GM19324 (cell line): ENCODE measurements around the gene C3orf49.

Experiments
- ATAC-seq: cut with Tn5 transposase; IDR thresholded peaks from one replicate; pipeline ENCODE4 v1.9.1; 2021; ENCODE audit warnings: mild to moderate bottlenecking, moderate library complexity; ENCODE audit not compliant: unreplicated experiment, low FRiP score

The C3orf49 gene

DNA sequence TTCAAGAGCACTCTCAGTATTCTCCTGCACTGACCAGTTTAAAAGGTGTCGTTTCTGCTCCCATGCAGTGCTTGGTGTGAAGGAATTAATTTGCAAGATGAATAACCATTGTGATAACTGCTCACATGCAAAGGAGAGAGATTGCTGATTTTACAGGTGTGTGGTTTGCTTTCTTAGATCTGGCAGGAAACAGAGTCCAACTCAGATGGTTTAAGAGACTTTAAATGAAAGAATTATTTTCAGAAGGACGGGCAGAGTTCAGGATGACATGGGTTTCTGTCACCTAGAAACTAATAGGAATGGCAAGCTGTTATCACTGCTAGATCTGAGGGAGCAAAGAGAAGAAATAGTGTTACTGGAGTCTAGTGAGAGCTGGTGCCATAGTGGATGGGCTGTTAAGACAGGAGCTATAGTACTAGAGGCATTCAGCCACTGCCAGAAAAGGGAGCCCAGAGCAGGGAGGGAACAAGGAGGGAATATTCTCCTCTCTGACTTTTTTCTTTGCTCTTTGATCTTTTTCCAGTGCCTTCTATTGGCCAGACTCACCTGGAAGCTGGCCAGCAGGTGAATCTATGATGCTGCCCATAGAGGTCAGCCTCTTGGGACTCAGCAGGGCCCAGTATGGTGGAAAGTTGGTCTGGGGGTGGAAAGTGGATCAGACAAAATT, 59.4 kb downstream of the C3orf49 start:
- ATAC-seq, result no peak

DNA sequence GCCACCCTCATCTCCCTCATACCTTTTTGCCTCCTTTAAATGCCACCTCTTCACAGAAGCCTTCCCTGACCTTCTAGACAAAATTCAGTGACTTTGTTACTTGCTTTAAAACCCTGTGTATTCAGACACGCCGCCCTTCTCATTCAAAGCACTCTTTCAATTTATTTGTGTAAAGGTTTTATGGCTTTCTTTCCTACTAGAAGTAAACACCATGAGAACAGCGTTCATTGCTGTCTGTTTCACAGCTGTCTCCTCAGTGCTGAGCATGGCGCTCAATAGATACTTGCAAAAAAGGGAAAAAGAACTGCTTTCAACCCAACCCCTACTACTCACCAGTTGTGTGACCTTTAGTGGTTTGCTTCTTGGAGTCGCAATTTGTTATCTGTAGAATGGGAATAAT, 61.6 kb downstream of the C3orf49 start:
- ATAC-seq, result no peak

DNA sequence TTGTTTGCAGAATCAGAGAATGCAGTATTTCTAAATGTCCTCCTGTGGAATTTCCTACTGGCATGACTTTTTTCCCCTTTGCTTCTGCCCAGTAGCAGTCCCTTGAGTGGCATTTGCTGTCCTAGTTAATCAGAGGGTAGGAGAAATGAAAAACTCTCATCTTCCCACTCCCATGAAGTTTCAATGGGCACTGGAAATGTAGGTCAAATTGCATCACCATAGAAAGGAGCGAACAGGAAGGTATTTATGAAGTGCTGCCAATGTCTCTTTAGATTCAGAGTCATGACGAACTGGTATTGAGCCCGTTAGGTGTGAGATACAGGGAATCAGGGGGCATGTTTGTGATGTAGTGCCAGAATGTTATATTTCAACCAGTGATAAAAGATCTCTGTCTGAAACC, 67.8 kb downstream of the C3orf49 start:
- no peak for ATAC-seq

DNA sequence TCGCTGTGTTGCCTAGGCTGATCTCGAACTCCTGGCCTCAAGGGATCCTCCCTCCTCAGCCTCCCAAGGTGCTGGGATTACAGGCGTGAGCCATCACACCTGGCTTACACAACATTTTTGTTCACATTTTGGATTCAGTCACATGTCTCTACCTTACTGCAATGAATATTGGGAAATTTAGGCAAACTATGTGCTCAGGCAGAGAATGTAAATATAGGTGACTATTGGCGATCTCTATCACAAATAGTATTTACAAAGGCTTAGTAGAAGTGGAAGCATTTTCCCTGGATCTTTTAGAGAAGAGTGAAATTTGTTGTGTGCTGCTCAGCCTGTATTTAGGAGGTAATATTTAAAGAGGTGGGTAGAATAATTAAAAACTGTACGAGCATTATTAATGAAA, 72.4 kb downstream of the C3orf49 start:
- ATAC-seq, result no peak

DNA sequence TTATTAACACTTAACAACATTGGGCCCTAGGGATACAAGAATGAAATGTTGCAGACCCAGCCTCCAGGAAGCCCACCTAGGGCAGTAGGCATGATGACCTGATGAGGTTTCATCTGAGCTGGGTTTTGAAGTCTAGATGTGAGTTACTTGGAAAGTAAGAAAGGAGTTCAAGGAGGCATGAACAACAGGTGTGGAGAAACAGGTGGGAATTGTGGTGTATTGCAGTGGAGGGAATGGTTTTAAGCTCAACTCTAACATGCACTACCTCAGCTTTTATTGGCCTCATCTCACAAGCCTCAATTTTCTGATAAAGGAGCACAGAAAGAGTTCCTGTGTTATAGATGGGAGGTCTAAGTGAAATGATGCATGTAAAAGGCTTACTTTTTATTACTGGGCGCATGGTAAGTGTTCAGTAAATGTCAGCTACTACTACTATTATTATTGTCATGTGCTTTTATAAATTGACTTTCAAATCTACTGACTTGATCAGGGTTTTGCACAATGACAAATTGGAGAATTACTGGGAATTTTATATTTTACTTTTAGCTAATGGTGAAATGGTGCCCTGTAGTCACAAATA, 73.8 kb downstream of the C3orf49 start:
- no peak for ATAC-seq

DNA sequence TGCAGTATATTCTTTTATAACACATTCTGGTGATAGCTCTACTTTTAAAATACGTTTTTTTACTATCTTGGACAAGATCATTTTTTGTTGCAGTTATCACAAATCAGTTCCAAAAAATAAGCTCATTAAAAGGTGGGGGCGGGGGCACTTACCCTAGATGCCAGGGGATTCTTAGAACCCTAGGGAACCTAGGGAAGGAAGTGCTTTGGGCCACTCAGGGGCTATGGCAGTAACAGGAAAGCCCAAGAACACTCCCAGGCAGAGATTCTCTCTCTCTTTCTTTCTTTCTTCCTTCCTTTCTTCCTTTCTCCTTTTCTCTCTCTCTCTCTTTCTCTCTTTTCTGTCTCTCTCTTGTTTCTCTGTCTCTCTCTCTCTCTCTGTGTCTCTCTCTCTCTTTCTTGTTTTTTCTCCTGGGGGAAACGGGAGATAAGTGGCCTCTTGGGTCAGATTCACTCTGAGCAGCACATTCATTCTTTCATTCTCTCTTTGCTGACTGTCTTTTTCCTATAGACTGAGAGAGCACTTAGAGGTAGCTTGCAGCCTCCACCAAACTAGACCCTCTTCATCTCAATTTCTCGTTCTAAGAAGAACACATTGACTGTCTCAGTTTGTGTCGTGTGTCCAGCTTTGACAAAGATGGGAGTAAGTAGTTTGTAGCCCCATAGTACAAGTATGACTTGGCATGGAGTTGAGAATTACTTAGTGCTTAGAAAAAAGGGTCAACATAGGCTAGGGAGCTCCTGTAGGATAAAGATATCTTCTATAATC, 76.5 kb downstream of the C3orf49 start:
- ATAC-seq, result no peak

DNA sequence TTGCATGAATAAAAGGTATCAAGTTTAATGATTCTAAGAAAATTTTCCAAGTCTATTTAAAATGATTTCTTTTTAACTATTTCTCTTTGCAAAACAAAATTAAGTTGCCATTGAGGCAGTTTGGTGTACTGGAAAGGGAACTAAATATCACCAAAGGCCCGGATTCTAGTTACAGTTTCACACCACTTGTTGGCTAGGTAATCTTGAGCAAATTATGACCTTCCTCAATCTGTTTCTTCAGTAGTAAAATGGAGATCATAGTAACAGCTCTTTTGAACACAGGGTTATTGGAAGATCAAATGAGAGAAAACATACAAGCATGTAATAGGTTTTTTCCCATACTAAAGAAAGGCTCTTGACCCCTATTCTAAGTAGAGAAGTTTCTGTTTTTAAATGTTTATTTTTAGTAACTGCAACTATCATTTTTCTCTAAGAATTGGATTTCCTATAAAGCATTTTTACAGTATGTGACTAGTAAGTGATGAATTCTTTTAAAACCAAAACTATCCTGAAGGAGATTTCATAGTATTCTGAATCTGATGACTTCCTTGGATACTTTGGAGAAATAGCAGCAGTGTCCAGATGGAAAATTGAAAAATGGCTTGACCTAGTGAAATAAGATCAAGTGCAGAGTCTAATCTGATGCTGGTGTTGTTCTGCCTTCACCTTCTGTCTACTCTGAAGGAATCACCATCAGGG, 77.4 kb downstream of the C3orf49 start:
- no peak for ATAC-seq
